Measurements from ENCODE around the gene SYK. TPM values are rescaled to one million over a fixed set of nuclear protein-coding genes. Genes with fewer than 3 reads are reported as not detected.

The SYK gene
- total RNA-seq, 1 donor from 2014 or later, result 4.2 TPM

- intact Hi-C loops (cut with DNase I), result no loop called here
- DNase-seq (ENCODE audit: missing footprints) (no peak), ATAC-seq (no peak)
Measured at GRCh38 chr9:90909747-90910283, 108.2 kb downstream of the SYK start.

- ATAC-seq, result no peak
- DNase-seq (ENCODE audit: missing footprints), result no peak
- intact Hi-C loops (cut with DNase I), result loop anchor here (2.0 kb wide), 1 partner anchor 519 kb away; no protein-coding TSS in a partner anchor
Measured at GRCh38 chr9:90914196-90914595, 112.6 kb downstream of the SYK start.

- ATAC-seq, result peak; percentile 79
- intact Hi-C loops (cut with DNase I), result loop anchor here (1.0 to 5.0 kb wide), 3 partner anchors 518 to 817 kb away; no protein-coding TSS in a partner anchor
- DNase-seq (ENCODE audit: missing footprints), result peak; percentile 81
Measured at GRCh38 chr9:90914868-90915483, 113.4 kb downstream of the SYK start.

GRCh38 chr9:90915693-90916092 is 114.1 kb downstream of the SYK start:
- DNase-seq (ENCODE audit: missing footprints) (no peak), ATAC-seq (no peak)
- intact Hi-C loops (cut with DNase I), result loop anchor here (1.0 to 5.0 kb wide), 3 partner anchors 517 to 817 kb away; no protein-coding TSS in a partner anchor

DNA sequence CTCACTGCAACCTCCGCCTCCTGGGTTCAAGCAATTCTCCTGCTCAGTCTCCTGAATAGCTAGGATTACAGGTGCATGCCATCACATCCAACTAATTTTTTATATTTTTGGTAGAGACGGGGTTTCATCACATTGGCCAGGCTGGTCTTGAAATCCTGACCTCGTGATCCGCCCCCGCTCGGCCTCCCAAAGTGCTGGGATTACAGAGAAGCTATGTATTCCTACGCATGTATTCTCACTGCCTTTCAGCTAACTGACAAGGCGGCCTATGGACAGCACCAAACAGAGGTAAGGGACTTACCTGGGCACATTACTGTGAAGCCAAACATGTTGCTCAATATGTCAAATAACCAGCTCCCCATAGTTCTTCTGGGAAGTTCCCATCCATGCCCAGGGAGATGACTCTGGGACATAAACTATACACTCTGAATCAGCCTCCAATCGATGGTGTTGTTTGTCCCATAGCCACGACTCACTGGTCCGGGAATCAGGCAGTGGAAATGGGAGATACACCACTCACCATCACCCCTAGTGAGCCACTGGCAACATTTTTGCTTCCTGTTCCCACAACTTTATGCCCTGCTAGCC is 114.6 kb downstream of the SYK start:
- intact Hi-C loops (cut with DNase I), result loop anchor here (5.0 kb wide), 1 partner anchor 816 kb away; no protein-coding TSS in a partner anchor
- no peak for ATAC-seq
- no peak for DNase-seq (ENCODE audit: missing footprints)

GRCh38 chr9:90919883-90920282 is 118.3 kb downstream of the SYK start:
- intact Hi-C loops (cut with DNase I), result loop anchor here (2.0 to 5.0 kb wide), 4 partner anchors 117 to 812 kb away; partner anchors contain the start of gene NFIL3
- peak; percentile 77 for ATAC-seq
- DNase-seq (ENCODE audit: missing footprints), result peak; percentile 79

GRCh38 chr9:90921104-90921503 is 119.5 kb downstream of the SYK start:
- intact Hi-C loops (cut with DNase I), result loop anchor here (2.0 kb wide), 2 partner anchors 276 to 502 kb away; partner anchors contain the start of gene NFIL3
- ATAC-seq (peak; percentile 95), DNase-seq (ENCODE audit: missing footprints) (peak; percentile 88)

DNA sequence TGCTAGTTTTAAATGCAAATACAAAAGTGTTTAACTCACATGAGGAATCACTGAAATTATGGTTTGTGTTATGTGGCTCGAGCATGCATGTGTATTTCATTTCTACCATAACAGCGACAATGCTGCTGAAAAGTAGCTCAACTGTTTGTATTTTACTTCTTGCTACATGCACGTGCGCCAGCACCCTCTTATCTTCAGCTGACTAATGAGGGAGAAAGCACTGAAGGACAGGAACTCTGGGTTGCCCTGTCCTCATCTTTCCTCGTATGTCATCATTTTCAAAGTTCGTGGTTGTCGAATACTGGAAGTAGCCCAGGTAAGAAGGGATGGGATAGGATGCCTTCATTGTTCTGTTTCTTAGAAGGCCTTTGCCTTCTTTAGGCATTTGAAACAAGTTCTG is 120.3 kb downstream of the SYK start:
- ATAC-seq (no peak), DNase-seq (ENCODE audit: missing footprints) (no peak)
- intact Hi-C loops (cut with DNase I), result loop anchor here (2.0 kb wide), 2 partner anchors 275 to 501 kb away; partner anchors contain the start of gene NFIL3

DNA sequence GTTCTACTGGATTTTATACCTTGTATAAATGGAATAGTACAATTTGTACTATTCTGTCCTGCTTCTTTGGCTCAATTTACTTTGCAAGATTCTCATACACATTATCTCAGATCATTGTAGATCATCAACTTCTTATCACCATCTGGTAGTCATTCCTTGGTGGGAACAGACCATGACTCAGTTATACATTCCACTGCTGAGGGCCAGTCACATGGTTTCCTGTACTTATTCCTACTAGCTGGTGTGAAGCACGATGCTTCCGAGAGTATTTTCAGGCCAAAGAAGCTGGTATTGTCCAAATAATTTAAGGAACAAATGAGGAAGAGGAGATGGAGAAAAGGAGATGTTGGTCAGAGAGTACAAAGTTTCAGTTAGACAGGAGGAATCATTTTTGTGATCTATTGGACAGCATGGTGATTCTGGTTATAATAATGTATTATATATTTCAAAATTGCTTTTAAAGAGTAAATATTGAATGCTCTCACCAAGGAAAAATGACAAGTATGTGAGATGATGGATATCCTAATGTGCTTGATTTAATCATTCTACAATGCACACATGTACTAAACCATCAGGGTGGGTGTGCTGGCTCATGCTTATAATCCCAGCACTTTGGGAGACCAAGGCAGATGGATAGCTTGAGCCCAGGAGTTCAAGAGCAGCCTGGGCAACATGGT is 124.1 kb downstream of the SYK start:
- intact Hi-C loops (cut with DNase I), result no loop called here

GRCh38 chr9:90926936-90927335 is 125.3 kb downstream of the SYK start:
- intact Hi-C loops (cut with DNase I), result no loop called here
- no peak for ATAC-seq

More for the DNA sequence above, 124.1 kb downstream of the SYK start:
- no peak for ATAC-seq
- DNase-seq (ENCODE audit: missing footprints), result no peak

DNA sequence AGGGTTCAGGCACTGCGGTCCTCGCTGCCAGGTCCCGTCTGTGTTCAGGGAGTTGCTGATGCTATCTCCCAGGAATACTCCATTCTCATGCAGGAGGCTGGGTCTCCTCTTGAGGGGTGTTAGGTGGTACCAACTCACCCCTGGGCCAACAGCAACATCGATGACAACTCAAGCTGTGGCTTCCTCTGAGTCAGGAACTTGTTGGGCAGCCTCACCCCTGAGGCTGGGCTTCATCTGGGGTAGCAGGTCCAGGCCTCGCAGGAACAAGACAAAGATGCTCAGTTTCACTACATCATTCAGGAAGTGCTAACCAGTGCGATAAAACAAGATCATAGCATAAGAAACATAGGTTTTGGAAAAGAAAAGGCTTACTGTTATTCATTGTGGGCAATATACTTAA is 125.9 kb downstream of the SYK start:
- ATAC-seq (no peak), DNase-seq (ENCODE audit: missing footprints) (no peak)
- intact Hi-C loops (cut with DNase I), result no loop called here

More at GRCh38 chr9:90926936-90927335, 125.3 kb downstream of the SYK start:
- no peak for DNase-seq (ENCODE audit: missing footprints)

- ATAC-seq (peak; percentile 46), DNase-seq (ENCODE audit: missing footprints) (no peak)
- intact Hi-C loops (cut with DNase I), result no loop called here
Measured at GRCh38 chr9:90929626-90930025, 128.0 kb downstream of the SYK start.

DNA sequence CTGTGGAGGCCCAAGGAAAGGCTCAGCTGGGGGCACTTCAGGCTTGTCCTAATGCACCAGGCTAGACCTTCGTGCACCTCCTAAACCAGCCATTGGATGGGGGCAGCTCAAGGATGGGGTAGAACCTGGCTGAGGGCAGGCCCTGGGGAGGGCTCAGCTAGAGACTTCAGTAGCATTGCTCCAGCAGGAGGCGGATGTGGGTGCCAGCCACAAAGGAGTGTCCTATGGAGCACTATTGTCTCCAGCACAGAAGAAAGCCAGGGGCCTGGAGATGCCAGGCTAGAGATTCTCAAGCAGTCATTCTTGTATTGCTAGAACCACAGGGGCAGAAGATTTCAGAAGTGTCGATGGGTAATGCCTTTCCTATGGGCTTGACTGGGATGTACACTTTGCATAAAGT is 131.8 kb downstream of the SYK start:
- DNase-seq (ENCODE audit: missing footprints), result no peak
- intact Hi-C loops (cut with DNase I), result no loop called here
- ATAC-seq, result no peak

GRCh38 chr9:90939351-90939750 is 137.7 kb downstream of the SYK start:
- intact Hi-C loops (cut with DNase I), result no loop called here
- ATAC-seq (no peak), DNase-seq (ENCODE audit: missing footprints) (no peak)

DNA sequence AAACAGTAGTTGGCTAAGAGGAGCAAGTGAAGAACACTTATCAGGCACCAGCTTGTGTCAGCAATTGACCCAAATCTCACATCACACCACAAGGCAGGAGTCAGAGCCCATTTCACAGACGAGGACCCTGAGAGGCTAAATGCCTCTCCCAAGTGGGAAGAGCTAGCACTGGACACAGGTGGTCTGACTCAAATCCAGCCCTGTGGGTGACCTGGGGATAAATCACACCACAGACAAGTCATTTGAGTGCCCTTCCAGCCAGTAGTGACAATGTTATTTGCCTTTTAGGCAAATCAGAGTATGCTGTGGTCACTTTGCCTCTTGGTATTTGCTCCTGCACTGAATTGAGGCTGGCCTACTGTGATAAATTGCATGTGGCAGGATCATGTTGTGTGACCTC is 138.7 kb downstream of the SYK start:
- DNase-seq (ENCODE audit: missing footprints), result no peak
- ATAC-seq, result no peak
- intact Hi-C loops (cut with DNase I), result no loop called here

- intact Hi-C loops (cut with DNase I), result no loop called here
- DNase-seq (ENCODE audit: missing footprints) (no peak), ATAC-seq (no peak)
Measured at GRCh38 chr9:90941661-90942060, 140.0 kb downstream of the SYK start.

- ATAC-seq (no peak), DNase-seq (ENCODE audit: missing footprints) (no peak)
- intact Hi-C loops (cut with DNase I), result no loop called here
Measured at GRCh38 chr9:90942555-90942954, 140.9 kb downstream of the SYK start.

DNA sequence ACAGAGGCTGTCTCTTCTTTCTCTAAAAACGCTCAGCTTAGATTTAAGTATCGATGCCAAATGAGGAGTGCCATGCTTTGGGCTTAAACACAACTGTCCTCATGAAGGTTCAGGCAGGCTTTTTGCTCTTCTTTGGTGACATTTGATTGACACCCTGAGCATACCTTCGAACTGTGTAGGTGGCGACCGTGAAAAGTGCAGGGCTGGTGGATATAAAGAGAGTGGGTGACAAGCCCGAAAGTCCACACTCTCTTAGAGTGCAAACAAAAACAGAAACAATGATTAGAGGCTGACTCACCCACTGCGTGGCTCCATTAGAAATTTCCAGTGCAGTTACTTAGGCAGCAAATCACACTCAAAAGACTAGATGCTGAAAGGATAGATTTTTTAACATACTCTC is 141.7 kb downstream of the SYK start:
- DNase-seq (ENCODE audit: missing footprints) (no peak), ATAC-seq (no peak)
- intact Hi-C loops (cut with DNase I), result no loop called here

DNA sequence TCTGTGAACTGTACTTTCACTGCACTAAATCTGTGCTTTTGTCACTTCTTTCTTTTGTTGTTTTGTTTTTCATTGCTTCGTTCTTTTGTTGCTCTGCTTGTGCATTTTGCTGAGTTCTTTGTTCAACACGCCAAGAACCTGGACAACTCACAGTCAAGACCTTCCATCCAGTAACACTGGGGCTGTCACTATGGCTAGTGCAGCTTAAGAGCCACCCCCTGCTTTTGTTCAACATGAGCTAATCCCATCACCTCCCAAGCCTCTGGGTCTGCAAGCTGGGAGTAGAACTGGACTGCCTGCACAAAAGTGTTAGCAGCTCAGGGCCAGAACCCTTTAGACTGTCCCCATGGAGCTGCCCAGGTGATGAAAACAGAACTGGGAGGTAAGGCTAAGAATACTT is 143.7 kb downstream of the SYK start:
- DNase-seq (ENCODE audit: missing footprints), result no peak
- no peak for ATAC-seq
- intact Hi-C loops (cut with DNase I), result no loop called here

DNA sequence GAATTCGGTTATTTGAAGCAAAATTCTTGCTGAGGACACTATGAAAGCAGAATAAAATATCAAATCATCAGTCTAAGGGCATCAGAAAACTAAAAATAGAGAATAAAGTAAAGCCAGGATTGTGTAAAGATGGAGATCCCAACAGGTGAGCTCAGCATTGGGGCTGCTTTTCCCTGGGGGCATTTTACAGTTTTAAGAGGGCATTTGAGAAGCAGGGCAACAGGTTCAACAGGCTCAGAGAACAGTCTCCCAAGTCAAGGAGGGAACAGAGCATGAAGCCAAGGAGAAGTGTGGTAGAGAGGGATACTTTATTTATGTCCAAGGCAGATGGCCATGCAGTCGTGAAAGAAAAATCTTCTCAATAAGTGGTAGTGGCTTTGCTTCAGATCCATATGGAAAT is 145.4 kb downstream of the SYK start:
- no peak for ATAC-seq
- intact Hi-C loops (cut with DNase I), result no loop called here
- no peak for DNase-seq (ENCODE audit: missing footprints)

All from Right ventricle myocardium inferior (tissue), 1 donor.